SK-N-SH treated with all-trans-retinoic acid at 6 μM for 48 hours (cell line): ENCODE results near the gene DNM2.

ENCODE experiments used
- ATAC-seq: fragments of 200-7000 bp; cut with Tn5 transposase; 3 replicates; pipeline ENCODE4 v1.9.1; 2020; ENCODE audit warnings: mild to moderate bottlenecking, moderate library complexity
- ARNTL ChIP-seq: fragments of 450-650 bp; formaldehyde crosslinking; IDR thresholded peaks from 2 replicates; pipeline ENCODE4 v1.5.0; 2020; ENCODE audit warnings: low read depth, mild to moderate bottlenecking, moderate library complexity, borderline replicate concordance
- BACH2 ChIP-seq: fragments of 250-450 bp; sonication (Bioruptor Pico); IDR thresholded peaks from 2 replicates; pipeline ENCODE4 v1.9.0; 2021; ENCODE audit warnings: mild to moderate bottlenecking, borderline replicate concordance
- CSDC2 ChIP-seq: fragments of 250-450 bp; sonication (Bioruptor Pico); IDR thresholded peaks from 2 replicates; pipeline ENCODE4 v1.5.0; 2020; ENCODE audit warnings: mild to moderate bottlenecking, moderate library complexity
- ESRRG ChIP-seq: fragments of 250-450 bp; sonication (Bioruptor Pico); IDR thresholded peaks from 2 replicates; pipeline ENCODE4 v1.6.1; 2021; ENCODE audit warnings: mild to moderate bottlenecking
- GLIS3 ChIP-seq: fragments of 250-450 bp; sonication (Bioruptor Pico); IDR thresholded peaks from 2 replicates; pipeline ENCODE4 v1.5.0; 2020; ENCODE audit warnings: mild to moderate bottlenecking, moderate library complexity
- ISL1 ChIP-seq: fragments of 250-450 bp; sonication (Bioruptor Pico); IDR thresholded peaks from 2 replicates; pipeline ENCODE4 v2.1.2; 2022; ENCODE audit warnings: mild to moderate bottlenecking, moderate library complexity
- OSR1 ChIP-seq: fragments of 250-450 bp; sonication (Bioruptor Pico); IDR thresholded peaks from 2 replicates; pipeline ENCODE4 v1.8.0; 2022; ENCODE audit warnings: moderate library complexity, mild to moderate bottlenecking, inconsistent platforms
- PPARA ChIP-seq: fragments of 250-450 bp; sonication (Bioruptor Pico); IDR thresholded peaks from 2 replicates; pipeline ENCODE4 v1.5.0; 2020; ENCODE audit warnings: mild to moderate bottlenecking, borderline replicate concordance
- RARB ChIP-seq: fragments of 250-450 bp; sonication (Bioruptor Pico); IDR thresholded peaks from 2 replicates; pipeline ENCODE4 v1.8.0; 2021; ENCODE audit warnings: mild to moderate bottlenecking, moderate library complexity
- SNAI2 ChIP-seq: fragments of 250-450 bp; sonication (Bioruptor Pico); IDR thresholded peaks from 2 replicates; pipeline ENCODE4 v1.5.0; 2020; ENCODE audit warnings: mild to moderate bottlenecking, moderate library complexity
- TCF4 ChIP-seq: fragments of 250-450 bp; sonication (Bioruptor Pico); IDR thresholded peaks from 2 replicates; pipeline ENCODE4 v1.8.0; 2021; ENCODE audit warnings: mild to moderate bottlenecking, moderate library complexity, borderline replicate concordance
- ZC3H10 ChIP-seq: fragments of 250-450 bp; sonication (Bioruptor Pico); IDR thresholded peaks from 2 replicates; pipeline ENCODE4 v1.5.1; 2021; ENCODE audit warnings: mild to moderate bottlenecking, moderate library complexity
- ZFP30 ChIP-seq: fragments of 450-650 bp; formaldehyde crosslinking; IDR thresholded peaks from 2 replicates; pipeline ENCODE4 v1.5.0; 2022; ENCODE audit warnings: mild to moderate bottlenecking, moderate library complexity
- ZNF565 ChIP-seq: fragments of 450-650 bp; formaldehyde crosslinking; conservative IDR thresholded peaks from 2 replicates; pipeline ENCODE4 v1.5.0; 2020; ENCODE audit warnings: low read depth, mild to moderate bottlenecking, moderate library complexity
- ZNF70 ChIP-seq: fragments of 450-650 bp; formaldehyde crosslinking; IDR thresholded peaks from 2 replicates; pipeline ENCODE4 v1.5.0; 2020; ENCODE audit warnings: mild to moderate bottlenecking, moderate library complexity
- ZNF8 ChIP-seq: fragments of 450-650 bp; formaldehyde crosslinking; IDR thresholded peaks from 2 replicates; pipeline ENCODE4 v1.5.0; 2020; ENCODE audit warnings: mild to moderate bottlenecking, moderate library complexity
- TF ChIP-seq, protein P1 (sequence below): fragments of 250-450 bp; sonication (Bioruptor Pico); IDR thresholded peaks from 2 replicates; pipeline ENCODE4 v1.5.1; 2020; ENCODE audit warnings: low read depth, mild to moderate bottlenecking, moderate library complexity
- TF ChIP-seq, protein P2 (sequence below): fragments of 250-450 bp; sonication (Bioruptor Pico); IDR thresholded peaks from 2 replicates; pipeline ENCODE4 v1.8.0; 2021; ENCODE audit warnings: low read depth, mild to moderate bottlenecking, moderate library complexity, borderline replicate concordance
- TF ChIP-seq, protein P3 (sequence below): fragments of 250-450 bp; sonication (Bioruptor Pico); IDR thresholded peaks from 2 replicates; pipeline ENCODE4 v1.5.0; 2020; ENCODE audit warnings: mild to moderate bottlenecking, moderate library complexity
- TF ChIP-seq, protein P4 (sequence below): fragments of 250-450 bp; sonication (Bioruptor Pico); IDR thresholded peaks from 2 replicates; pipeline ENCODE4 v1.5.1; 2021; ENCODE audit warnings: mild to moderate bottlenecking, moderate library complexity

DNM2 gene

DNA sequence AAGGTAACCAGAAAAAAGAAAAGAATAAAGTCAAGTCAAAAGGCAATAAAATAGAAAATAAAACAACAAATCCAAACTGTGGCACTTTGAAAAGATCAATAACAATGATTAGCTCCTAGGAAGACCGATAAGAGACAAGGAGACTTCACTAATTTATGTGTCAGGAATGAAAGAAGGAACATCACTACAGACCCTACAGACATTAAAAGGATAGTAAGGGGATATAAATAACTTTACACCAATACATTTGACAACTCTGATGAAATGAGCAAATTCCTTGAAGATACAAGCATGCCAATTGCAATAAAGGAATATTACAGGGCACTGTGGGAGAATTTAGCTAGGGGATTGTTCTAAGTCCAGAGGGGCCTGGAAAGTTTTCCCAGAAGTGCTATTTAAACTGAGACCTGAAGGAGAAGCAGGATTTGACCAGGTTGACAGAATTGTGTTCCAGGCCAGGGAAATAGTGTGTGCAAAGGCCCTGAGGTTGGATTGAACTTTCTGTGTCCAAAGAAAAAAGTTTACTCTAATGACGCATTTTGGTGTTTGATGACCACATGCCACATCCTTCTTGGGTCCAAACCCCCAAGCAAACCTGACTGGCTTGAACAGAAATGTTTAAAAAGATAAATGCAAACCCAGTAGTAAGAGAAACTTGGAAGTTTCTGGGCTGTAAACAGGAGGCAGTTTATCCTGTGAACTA is 128.8 kb downstream of the DNM2 start:
- TF ChIP-seq, protein P1, sequence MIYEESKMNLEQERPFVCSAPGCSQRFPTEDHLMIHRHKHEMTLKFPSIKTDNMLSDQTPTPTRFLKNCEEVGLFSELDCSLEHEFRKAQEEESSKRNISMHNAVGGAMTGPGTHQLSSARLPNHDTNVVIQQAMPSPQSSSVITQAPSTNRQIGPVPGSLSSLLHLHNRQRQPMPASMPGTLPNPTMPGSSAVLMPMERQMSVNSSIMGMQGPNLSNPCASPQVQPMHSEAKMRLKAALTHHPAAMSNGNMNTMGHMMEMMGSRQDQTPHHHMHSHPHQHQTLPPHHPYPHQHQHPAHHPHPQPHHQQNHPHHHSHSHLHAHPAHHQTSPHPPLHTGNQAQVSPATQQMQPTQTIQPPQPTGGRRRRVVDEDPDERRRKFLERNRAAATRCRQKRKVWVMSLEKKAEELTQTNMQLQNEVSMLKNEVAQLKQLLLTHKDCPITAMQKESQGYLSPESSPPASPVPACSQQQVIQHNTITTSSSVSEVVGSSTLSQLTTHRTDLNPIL (CRISPR knock-in tag) = no peak
- TF ChIP-seq ZNF8 (CRISPR knock-in tag) = no peak
- no peak for TF ChIP-seq SNAI2 (CRISPR knock-in tag)
- TF ChIP-seq, protein P2, sequence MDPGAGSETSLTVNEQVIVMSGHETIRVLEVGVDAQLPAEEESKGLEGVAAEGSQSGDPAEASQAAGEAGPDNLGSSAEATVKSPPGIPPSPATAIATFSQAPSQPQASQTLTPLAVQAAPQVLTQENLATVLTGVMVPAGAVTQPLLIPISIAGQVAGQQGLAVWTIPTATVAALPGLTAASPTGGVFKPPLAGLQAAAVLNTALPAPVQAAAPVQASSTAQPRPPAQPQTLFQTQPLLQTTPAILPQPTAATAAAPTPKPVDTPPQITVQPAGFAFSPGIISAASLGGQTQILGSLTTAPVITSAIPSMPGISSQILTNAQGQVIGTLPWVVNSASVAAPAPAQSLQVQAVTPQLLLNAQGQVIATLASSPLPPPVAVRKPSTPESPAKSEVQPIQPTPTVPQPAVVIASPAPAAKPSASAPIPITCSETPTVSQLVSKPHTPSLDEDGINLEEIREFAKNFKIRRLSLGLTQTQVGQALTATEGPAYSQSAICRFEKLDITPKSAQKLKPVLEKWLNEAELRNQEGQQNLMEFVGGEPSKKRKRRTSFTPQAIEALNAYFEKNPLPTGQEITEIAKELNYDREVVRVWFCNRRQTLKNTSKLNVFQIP (CRISPR knock-in tag) = no peak
- TF ChIP-seq, protein P3, sequence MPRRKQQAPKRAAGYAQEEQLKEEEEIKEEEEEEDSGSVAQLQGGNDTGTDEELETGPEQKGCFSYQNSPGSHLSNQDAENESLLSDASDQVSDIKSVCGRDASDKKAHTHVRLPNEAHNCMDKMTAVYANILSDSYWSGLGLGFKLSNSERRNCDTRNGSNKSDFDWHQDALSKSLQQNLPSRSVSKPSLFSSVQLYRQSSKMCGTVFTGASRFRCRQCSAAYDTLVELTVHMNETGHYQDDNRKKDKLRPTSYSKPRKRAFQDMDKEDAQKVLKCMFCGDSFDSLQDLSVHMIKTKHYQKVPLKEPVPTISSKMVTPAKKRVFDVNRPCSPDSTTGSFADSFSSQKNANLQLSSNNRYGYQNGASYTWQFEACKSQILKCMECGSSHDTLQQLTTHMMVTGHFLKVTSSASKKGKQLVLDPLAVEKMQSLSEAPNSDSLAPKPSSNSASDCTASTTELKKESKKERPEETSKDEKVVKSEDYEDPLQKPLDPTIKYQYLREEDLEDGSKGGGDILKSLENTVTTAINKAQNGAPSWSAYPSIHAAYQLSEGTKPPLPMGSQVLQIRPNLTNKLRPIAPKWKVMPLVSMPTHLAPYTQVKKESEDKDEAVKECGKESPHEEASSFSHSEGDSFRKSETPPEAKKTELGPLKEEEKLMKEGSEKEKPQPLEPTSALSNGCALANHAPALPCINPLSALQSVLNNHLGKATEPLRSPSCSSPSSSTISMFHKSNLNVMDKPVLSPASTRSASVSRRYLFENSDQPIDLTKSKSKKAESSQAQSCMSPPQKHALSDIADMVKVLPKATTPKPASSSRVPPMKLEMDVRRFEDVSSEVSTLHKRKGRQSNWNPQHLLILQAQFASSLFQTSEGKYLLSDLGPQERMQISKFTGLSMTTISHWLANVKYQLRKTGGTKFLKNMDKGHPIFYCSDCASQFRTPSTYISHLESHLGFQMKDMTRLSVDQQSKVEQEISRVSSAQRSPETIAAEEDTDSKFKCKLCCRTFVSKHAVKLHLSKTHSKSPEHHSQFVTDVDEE = no peak
- no peak for TF ChIP-seq TCF4 (CRISPR knock-in tag)
- TF ChIP-seq PPARA = no peak
- no peak for TF ChIP-seq GLIS3 (CRISPR knock-in tag)
- TF ChIP-seq CSDC2 = no peak
- no peak for ATAC-seq

DNA sequence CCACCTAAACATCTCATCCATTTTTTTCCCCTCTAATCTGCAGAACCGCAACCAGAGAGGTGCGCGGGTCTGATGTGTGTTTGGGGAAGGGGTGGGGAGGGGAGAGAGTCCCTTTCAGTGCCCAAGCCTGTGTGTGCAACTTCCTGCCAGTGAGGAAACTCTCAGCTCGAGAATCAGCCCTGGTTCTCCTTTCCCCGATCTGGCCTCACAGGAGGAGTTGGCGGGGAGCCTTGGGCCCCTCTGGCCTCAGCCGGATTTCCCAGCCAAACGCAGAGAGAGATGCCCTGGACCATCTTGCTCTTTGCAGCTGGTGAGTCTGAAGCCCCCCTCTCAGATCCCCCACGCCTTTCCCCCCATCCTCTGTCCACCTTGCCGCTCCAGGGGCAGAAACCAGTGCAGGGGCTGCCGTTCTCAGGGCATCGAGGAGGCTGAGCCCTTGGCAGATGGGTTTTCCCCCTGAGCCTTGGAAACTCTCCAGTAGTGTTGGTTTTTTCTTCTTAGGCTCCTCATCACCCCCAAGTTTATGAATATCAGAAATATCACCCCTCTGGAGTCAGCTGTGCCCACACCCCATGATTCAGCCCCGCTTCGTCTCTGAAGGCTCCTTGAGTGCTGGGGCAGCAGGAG is 130.5 kb downstream of the DNM2 start, which contains the start of gene C19orf38:
C19orf38 (plus strand) TSS at position 186 of the 627 bp plus-strand sequence; CDS start at position 280, 94 bp downstream.
- no peak for ATAC-seq
- TF ChIP-seq BACH2 = no peak
- TF ChIP-seq CSDC2 = no peak
- TF ChIP-seq ZNF565 = no peak
- TF ChIP-seq ZNF8 (CRISPR knock-in tag) = no peak
- TF ChIP-seq GLIS3 (CRISPR knock-in tag) = no peak
- TF ChIP-seq, protein P4, sequence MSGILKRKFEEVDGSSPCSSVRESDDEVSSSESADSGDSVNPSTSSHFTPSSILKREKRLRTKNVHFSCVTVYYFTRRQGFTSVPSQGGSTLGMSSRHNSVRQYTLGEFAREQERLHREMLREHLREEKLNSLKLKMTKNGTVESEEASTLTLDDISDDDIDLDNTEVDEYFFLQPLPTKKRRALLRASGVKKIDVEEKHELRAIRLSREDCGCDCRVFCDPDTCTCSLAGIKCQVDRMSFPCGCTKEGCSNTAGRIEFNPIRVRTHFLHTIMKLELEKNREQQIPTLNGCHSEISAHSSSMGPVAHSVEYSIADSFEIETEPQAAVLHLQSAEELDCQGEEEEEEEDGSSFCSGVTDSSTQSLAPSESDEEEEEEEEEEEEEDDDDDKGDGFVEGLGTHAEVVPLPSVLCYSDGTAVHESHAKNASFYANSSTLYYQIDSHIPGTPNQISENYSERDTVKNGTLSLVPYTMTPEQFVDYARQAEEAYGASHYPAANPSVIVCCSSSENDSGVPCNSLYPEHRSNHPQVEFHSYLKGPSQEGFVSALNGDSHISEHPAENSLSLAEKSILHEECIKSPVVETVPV (CRISPR knock-in tag) = no peak
- no peak for TF ChIP-seq SNAI2 (CRISPR knock-in tag)
- no peak for TF ChIP-seq OSR1 (CRISPR knock-in tag)
- TF ChIP-seq ISL1 = no peak
- no peak for TF ChIP-seq RARB
- TF ChIP-seq PPARA = no peak
- TF ChIP-seq, protein P2 (CRISPR knock-in tag) = no peak
- TF ChIP-seq ZNF70 = no peak
- TF ChIP-seq ZC3H10 (CRISPR knock-in tag) = no peak
- no peak for TF ChIP-seq ESRRG (CRISPR knock-in tag)
- TF ChIP-seq, protein P3 = no peak
- TF ChIP-seq ARNTL (CRISPR knock-in tag) = no peak
- no peak for TF ChIP-seq ZFP30 (CRISPR knock-in tag)
- TF ChIP-seq, all 23 proteins: peak for 0
